HL-60 (cell line): ENCODE measurements around the gene RPUSD1.

Experiments used
- POLR2AphosphoS5 ChIP-seq: IDR thresholded peaks from 2 replicates; pipeline ENCODE4 v1.6.1; 2012; ENCODE audit warnings: low read depth
- SPI1 ChIP-seq: IDR thresholded peaks from 2 replicates; pipeline ENCODE4 v1.6.1; 2012; ENCODE audit warnings: low read depth, mild to moderate bottlenecking, borderline replicate concordance
- TF ChIP-seq, protein P1 (sequence below): IDR thresholded peaks from one replicate; pipeline ENCODE4 v1.5.1; 2011; ENCODE audit warnings: low read length, control low read depth, inconsistent platforms; ENCODE audit not compliant: insufficient read depth

DNA sequence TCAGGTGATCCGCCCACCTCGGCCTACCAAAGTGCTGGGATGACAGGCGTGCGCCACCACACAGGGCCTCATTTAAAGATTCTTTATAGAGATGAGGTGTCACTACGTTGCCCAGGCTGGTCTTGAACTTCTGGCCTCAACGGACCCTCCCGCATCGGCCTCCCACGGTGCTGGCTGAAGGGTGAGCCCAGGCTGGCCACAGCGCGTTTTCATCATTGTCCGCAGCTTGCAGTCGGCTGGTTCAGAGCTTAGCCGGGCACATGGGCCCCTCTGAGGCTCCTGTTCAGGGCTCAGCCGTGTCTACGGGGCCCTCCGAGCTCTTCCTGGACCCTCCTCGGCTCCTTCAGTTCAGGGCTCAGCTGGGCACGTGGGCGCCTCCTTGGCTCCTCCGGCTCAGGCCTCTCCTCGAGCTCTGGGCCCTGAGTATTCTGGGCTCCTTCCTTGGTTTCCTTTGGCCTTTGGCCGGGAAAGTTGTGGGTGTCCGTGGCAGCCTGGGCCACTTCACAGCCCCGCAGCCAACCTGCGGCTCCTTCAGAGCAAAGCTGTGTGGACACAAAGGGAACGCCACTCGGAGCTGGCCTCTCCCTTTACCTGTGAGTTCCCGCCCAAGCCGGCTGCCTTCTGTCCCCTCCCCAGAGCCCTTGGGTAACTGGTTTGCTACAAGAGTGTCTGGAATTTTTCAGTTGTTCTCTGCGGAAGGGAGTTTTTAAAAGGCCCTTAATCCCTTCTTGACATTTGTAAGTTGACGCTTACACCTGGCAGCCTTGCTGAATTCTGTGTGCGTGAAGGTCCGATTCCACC lies 28.9 kb downstream of the RPUSD1 start:
- TF ChIP-seq, protein P1, sequence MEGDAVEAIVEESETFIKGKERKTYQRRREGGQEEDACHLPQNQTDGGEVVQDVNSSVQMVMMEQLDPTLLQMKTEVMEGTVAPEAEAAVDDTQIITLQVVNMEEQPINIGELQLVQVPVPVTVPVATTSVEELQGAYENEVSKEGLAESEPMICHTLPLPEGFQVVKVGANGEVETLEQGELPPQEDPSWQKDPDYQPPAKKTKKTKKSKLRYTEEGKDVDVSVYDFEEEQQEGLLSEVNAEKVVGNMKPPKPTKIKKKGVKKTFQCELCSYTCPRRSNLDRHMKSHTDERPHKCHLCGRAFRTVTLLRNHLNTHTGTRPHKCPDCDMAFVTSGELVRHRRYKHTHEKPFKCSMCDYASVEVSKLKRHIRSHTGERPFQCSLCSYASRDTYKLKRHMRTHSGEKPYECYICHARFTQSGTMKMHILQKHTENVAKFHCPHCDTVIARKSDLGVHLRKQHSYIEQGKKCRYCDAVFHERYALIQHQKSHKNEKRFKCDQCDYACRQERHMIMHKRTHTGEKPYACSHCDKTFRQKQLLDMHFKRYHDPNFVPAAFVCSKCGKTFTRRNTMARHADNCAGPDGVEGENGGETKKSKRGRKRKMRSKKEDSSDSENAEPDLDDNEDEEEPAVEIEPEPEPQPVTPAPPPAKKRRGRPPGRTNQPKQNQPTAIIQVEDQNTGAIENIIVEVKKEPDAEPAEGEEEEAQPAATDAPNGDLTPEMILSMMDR = no peak
- no peak for TF ChIP-seq SPI1
- no peak for TF ChIP-seq POLR2AphosphoS5
